ENCODE results near the gene GZF1.

DNA sequence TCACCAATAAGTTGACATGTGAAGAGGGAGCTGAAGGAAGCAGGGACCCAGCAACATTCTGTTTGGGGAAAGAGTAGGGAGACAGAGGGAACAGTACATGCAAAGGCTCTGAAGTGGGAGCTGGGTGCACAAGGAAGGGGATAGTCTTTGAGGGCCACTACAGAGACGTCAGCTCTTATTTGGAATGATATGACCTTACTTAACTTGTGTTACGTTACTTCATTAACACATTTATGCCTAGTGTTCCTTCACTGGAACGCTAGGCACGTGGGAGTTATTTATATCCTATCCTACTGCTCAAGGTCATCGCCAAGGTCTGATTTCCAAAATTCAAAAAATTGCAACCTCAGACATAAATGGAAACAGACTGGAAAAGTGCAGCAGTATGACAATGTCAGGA is 39.1 kb downstream of the GZF1 start:
- TF ChIP-seq, protein P1, sequence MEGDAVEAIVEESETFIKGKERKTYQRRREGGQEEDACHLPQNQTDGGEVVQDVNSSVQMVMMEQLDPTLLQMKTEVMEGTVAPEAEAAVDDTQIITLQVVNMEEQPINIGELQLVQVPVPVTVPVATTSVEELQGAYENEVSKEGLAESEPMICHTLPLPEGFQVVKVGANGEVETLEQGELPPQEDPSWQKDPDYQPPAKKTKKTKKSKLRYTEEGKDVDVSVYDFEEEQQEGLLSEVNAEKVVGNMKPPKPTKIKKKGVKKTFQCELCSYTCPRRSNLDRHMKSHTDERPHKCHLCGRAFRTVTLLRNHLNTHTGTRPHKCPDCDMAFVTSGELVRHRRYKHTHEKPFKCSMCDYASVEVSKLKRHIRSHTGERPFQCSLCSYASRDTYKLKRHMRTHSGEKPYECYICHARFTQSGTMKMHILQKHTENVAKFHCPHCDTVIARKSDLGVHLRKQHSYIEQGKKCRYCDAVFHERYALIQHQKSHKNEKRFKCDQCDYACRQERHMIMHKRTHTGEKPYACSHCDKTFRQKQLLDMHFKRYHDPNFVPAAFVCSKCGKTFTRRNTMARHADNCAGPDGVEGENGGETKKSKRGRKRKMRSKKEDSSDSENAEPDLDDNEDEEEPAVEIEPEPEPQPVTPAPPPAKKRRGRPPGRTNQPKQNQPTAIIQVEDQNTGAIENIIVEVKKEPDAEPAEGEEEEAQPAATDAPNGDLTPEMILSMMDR (conservative IDR thresholded peaks at IDR 0.05), result no peak
- TF ChIP-seq ZFX (IDR thresholded peaks at IDR 0.05), result no peak

Measured in C4-2B (cell line).